Ovary (tissue), 9 donors: Measurements from ENCODE around the gene HSP90AB1. TPM values are rescaled to one million over a fixed set of nuclear protein-coding genes. Genes with fewer than 3 reads are reported as not detected.

Experiments
- DNase-seq, 5 donors: peaks; one replicate each; pipeline ENCODE4 v3.0.0-alpha.2; 2019 to 2020
- H3K27ac ChIP-seq, 2 donors: fragments of 200-600 bp; one replicate each; pipeline versions ENCODE4 v1.5.1 to v1.8.0; 2019 to 2022
- H3K27me3 ChIP-seq: fragments of 200-600 bp; one replicate; pipeline ENCODE4 v1.8.0; 2022
- H3K36me3 ChIP-seq: fragments of 200-600 bp; sonication (generic); one replicate; pipeline ENCODE4 v1.5.1; 2019
- H3K4me1 ChIP-seq: one replicate; pipeline ENCODE4 v1.8.1; 2013; ENCODE audit warnings: mild to moderate bottlenecking, moderate library complexity; ENCODE audit not compliant: insufficient read depth
- H3K4me3 ChIP-seq: fragments of 200-600 bp; sonication (generic); one replicate; pipeline ENCODE4 v1.5.1; 2017
- H3K9me3 ChIP-seq, 2 donors: fragments of 200-600 bp in 1 of 2; sonication (generic) in 1 of 2; one replicate each; pipeline versions ENCODE4 v1.5.1 to v1.8.1; 2013 to 2019; ENCODE audit warnings: mild to moderate bottlenecking in 1 of 2, moderate library complexity in 1 of 2
- EP300 ChIP-seq: sonication (generic); formaldehyde crosslinking; IDR thresholded peaks from one replicate; pipeline ENCODE4 v1.6.1; 2017; ENCODE audit warnings: antibody characterized with exemption
- POLR2A ChIP-seq: fragments of 450-650 bp; IDR thresholded peaks from one replicate; pipeline ENCODE4 v1.6.1; 2017; ENCODE audit warnings: antibody characterized with exemption, mild to moderate bottlenecking, moderate library complexity
- WGBS, 3 donors: extraction: QIAGEN DNeasy Blood & Tissue Kit in 1 of 3; methylation state at CpG; one replicate each; pipeline versions ENCODE4 v1.1.5 to v1.1.7; 2013 to 2017; 5-methylcytosine and 5-hydroxymethylcytosine counted together
- intact Hi-C, 4 donors: fragments of 100-400 bp; cut with DNase I; formaldehyde crosslinking; loops; one replicate each; pipeline versions ENCODE4 v1.11.0 to v1.15.1; 2022 to 2023
- polyA plus RNA-seq, 2 donors: library from polyadenylated mRNA; stranded (reverse); fragments of 200-250 nt in 1 of 2; fragments of 350-450 nt in 1 of 2; fragmentation: Illumina TruSeq in 1 of 2; extraction: RNeasy Lipid Tissue Mini Kit (QIAGEN cat#74804) in 1 of 2; gene quantifications; one replicate each; pipeline ENCODE4 v1.2.3, GENCODE V29; 2013 to 2014
- total RNA-seq, 7 donors: library from RNA; depleted of rRNA in 2 of 7; stranded (reverse); fragments of >200 nt in 2 of 7; fragmentation: NEBNext Ultra II Directional in 3 of 7; extraction: Animal tissue kit (Norgen Biotek cat#: 25700) in 3 of 7; gene quantifications; one replicate each; pipeline versions ENCODE4 v1.1.0 to v1.2.4, GENCODE V29; 2016 to 2023
- TF ChIP-seq, protein P1 (sequence below), 3 donors: fragments of 450-650 bp in 2 of 3; fragments of 200-600 bp in 1 of 3; IDR thresholded peaks; one replicate each; pipeline versions ENCODE4 v1.5.1 to v1.8.0; 2016 to 2022; ENCODE audit warnings: antibody characterized with exemption in 3 of 3, mild to moderate bottlenecking in 1 of 3
- donor health status: DM: no; HTN: no; CAD: no; lungs with moderate emphysema.
- donor health status: DM: no; HTN: no; CAD: no.
- donor health status: Bipolar disorder and iron deficiency.
- donor health status: DM: yes; HTN: yes; CAD: no.
- donor health status: DM: no; HTN: no; CAD: no.
- donor health status: DM: yes; HTN: yes; CAD: no.

HSP90AB1 gene
- total and polyA plus RNA-seq, 9 donors = 820 to 1,905 (median 1,051) TPM

DNA sequence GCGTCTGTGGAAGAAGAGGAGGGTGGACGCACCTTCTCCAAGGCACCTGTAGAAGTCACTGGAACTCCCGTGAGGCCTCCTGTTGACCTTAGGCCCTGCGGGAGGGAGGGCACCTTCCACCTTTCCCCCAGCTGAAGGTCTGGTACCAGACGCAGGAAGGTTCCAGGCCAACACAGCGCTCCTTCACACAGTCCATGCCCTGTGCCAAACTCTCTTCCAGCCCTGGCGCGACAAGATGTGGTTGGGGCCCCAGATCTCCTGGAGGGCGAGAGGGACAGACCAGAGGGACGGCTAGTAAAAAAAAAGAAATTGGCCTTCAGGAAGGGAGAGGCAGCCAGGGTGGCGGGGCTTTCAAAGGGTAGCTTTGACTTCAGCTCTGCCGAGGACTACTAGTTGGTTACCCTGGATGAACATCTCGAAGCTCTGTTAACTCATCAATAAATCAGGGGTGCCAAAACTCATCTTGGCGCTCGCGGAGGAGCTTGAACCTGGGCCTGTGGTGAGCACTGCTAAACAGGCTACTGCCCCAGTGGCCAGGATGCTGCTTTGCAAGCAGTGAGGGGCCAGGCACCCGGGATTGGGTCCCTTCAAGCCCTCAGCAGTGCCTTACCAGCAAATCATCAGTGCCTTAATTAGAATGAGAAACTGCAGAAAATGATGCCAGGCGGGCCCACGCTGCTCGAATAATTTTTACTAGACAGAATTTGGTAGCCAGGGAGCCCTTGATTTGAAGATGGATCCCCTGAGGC is 51.3 kb downstream of the HSP90AB1 start:
- WGBS, 3 donors = 21 to 33% (median 32%) methylated on average over 20 of the region's 20 CpGs
- no peak for DNase-seq
- TF ChIP-seq, protein P1, sequence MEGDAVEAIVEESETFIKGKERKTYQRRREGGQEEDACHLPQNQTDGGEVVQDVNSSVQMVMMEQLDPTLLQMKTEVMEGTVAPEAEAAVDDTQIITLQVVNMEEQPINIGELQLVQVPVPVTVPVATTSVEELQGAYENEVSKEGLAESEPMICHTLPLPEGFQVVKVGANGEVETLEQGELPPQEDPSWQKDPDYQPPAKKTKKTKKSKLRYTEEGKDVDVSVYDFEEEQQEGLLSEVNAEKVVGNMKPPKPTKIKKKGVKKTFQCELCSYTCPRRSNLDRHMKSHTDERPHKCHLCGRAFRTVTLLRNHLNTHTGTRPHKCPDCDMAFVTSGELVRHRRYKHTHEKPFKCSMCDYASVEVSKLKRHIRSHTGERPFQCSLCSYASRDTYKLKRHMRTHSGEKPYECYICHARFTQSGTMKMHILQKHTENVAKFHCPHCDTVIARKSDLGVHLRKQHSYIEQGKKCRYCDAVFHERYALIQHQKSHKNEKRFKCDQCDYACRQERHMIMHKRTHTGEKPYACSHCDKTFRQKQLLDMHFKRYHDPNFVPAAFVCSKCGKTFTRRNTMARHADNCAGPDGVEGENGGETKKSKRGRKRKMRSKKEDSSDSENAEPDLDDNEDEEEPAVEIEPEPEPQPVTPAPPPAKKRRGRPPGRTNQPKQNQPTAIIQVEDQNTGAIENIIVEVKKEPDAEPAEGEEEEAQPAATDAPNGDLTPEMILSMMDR (IDR thresholded peaks at IDR 0.05) = no peak
- TF ChIP-seq EP300 (no peak), POLR2A (no peak)

DNA sequence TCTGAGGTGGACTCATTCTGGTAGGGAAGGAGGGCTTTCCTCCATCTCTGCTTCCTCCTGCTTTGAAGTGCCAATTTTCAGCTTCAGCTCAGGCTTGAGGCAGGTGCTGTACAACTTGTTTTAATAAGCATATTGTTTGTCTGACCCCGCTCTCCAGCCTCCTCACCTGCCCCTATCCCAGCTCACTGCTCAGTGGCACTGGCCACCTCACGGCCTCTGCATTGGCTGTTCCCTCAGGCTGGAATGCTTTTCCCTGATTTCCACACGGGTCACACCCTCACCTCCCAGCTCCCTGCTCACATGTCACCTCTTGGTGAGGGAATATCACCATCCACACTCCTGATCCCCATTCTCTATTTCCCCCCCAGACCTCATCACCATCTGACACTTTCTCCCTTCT is 52.0 kb downstream of the HSP90AB1 start:
- Histone ChIP-seq H3K4me3 (no peak overlapping the region), H3K9me3 (no peaks in the 10 kb centered on the region), H3K4me1 (no peaks in the 10 kb centered on the region), H3K36me3 (no peaks in the 10 kb centered on the region), H3K27me3 (no peaks in the 10 kb centered on the region), H3K27ac (no peak overlapping the region)
- intact Hi-C loops = no loop called here
- DNase-seq = no peak
- no peak for TF ChIP-seq EP300
- TF ChIP-seq, protein P1 (IDR thresholded peaks at IDR 0.05) = no peak
- TF ChIP-seq POLR2A = no peak
- 74 to 86% (median 78%) methylated on average over 3 of the region's 3 CpGs for WGBS, 3 donors

More for the DNA sequence above, 51.3 kb downstream of the HSP90AB1 start:
- Histone ChIP-seq H3K9me3 (no peaks in the 10 kb centered on the region), H3K27me3 (no peaks in the 10 kb centered on the region), H3K36me3 (no peaks in the 10 kb centered on the region), H3K4me1 (no peaks in the 10 kb centered on the region), H3K27ac (no peak overlapping the region), H3K4me3 (no peak overlapping the region)
- intact Hi-C loops = no loop called here

DNA sequence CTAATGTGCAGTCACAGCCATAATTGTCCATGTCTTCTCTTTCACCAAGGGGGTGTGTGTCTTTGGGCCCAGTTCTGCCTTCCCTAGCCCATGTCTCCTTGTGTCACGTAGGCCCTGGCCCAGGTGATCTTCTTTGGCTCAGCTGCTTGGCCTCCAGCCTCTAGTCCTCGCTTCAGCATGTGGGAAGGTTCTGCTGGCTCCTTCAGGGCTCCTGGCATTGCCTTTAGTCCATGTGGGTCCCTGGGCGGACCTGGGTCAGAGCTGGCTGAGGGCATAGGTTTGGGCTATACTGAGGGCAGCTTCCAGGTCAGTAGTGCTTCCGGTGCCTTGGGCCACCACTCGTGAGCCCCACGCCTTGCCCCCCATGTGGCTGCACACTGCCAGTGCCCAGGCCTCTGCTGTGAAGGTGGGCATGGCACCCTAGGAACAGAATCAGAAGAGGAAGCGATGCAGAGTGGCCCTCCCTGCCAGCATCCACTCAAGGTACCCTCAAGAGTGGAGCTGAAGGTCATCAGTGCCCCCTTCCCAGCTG is 53.5 kb downstream of the HSP90AB1 start:
- DNase-seq = no peak
- Histone ChIP-seq H3K27ac (no peak overlapping the region), H3K4me1 (no peaks in the 10 kb centered on the region), H3K36me3 (no peaks in the 10 kb centered on the region), H3K9me3 (no peaks in the 10 kb centered on the region), H3K27me3 (no peaks in the 10 kb centered on the region), H3K4me3 (no peak overlapping the region)
- WGBS, 3 donors = 80 to 83% (median 80%) methylated on average over 7 of the region's 7 CpGs
- intact Hi-C loops = no loop called here
- TF ChIP-seq, protein P1 (IDR thresholded peaks at IDR 0.05) = no peak
- TF ChIP-seq POLR2A (no peak), EP300 (no peak)

DNA sequence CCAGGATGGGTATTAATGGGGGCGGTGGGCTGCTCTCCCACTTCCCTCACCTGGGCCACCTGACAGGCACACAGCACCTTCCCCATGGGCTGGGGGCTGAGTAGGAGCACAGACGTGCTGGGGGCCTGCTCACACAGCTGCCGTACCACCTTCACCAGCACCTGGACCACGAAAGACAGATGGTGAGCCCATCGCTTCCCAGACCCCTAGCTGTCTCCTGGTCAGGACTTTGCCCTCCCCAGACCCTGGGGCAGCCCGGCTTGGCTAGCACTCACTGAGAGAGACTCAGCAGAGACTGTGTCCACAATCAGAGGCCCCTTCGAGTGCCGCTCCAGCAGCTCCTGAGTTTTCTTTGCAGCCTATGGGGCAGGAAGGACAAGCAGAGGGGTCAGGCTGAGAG is 54.2 kb downstream of the HSP90AB1 start:
- no peaks in the 10 kb centered on the region for H3K4me1 ChIP-seq
- TF ChIP-seq EP300 (no peak), POLR2A (no peak)
- TF ChIP-seq, protein P1 (IDR thresholded peaks at IDR 0.05) = no peak
- DNase-seq = no peak
- WGBS, 3 donors = 88 to 95% (median 88%) methylated on average over 8 of the region's 8 CpGs
- no peak overlapping the region for H3K4me3 ChIP-seq
- H3K36me3 ChIP-seq = no peaks in the 10 kb centered on the region
- no peak overlapping the region for H3K27ac ChIP-seq
- H3K9me3 ChIP-seq = no peaks in the 10 kb centered on the region
- no peaks in the 10 kb centered on the region for H3K27me3 ChIP-seq
- intact Hi-C loops = no loop called here
